CD4-positive, alpha-beta T cell treated with Interleukin-15 for 4 hours (primary cell): ENCODE measurements around the gene RPL28.
A peak's percentile ranks its signal among the peaks of the same experiment; 100 is the strongest.

ENCODE experiments used
- DNase-seq: peaks from one replicate; pipeline ENCODE4 v3.0.0-alpha.2; 2020; ENCODE audit warnings: low spot score

Gene RPL28

DNA sequence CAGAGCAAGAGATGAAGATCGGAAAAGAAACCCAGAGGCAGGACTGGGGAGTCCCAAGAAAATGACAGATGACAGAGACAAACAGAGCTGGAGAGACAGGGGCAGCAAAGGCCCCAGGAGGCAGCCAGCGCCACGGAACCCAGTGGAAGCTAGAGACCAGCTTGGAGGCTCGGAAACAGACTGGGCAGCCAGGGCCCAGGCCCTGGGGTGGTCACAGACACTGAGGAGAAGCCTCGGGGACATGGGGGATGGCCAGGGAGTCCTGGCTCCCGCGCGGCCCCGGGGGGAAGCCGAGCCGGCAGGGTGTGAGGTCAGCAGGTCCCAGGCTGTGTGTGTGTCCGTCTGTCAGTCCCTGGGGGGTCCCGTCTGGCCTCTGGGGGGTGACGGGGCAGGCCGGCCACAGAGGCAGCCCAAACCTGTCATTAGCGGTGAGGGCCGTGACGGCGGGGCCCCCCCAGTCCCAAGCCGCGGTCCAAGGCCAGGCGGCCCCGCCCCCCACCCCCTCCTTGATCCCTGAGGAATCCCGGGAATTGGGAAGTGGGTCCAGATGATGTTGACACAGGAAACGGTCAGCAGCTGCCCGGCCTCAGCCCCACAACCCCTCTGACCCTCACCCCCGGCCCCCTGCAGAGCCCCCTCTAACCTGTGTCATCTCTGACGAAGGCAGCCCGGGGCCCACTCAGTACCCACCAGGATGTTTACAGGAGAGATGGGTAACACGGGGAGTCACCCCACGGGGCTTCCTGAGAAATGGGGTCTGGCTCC lies 11.6 kb upstream of the RPL28 start:
- no peak for DNase-seq

DNA sequence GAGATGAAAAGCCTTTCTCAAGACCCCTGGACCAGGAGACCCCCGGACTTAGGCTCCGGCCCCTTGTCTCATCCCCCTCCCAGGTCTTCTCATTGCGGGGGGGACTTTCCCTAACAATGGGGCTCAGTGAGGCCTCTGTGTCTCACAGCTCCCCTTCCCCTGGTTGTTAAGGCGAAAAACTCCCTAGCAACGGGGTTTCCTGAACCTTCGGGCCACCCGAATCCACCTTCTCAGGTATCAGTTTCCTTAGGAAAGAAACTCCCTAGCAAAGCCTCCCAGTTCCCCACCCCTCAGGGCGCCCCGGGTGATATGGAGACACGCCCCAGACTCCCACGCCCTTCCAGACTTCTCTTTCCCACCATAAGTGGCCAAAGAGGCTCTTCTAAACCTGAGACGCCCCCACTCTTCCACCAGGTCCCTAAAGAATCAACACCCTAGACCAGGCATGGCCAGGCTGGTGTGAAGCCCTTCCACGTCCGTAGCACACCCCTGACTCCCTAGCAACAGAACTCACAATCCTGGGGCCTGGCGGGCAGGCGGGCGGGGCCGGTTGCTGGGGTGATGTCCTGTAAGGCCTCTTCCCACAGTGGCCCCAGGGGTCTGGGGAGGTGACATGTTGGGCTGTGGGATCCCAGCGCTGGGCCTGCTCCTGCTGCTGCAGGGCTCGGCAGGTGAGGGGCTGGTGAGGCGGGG lies 9.3 kb upstream of the RPL28 start, which contains the start of gene TMEM190:
TMEM190 (plus strand) TSS at position 586 of the 693 bp plus-strand sequence; CDS start at position 614, 28 bp downstream.
- DNase-seq: no peak

DNA sequence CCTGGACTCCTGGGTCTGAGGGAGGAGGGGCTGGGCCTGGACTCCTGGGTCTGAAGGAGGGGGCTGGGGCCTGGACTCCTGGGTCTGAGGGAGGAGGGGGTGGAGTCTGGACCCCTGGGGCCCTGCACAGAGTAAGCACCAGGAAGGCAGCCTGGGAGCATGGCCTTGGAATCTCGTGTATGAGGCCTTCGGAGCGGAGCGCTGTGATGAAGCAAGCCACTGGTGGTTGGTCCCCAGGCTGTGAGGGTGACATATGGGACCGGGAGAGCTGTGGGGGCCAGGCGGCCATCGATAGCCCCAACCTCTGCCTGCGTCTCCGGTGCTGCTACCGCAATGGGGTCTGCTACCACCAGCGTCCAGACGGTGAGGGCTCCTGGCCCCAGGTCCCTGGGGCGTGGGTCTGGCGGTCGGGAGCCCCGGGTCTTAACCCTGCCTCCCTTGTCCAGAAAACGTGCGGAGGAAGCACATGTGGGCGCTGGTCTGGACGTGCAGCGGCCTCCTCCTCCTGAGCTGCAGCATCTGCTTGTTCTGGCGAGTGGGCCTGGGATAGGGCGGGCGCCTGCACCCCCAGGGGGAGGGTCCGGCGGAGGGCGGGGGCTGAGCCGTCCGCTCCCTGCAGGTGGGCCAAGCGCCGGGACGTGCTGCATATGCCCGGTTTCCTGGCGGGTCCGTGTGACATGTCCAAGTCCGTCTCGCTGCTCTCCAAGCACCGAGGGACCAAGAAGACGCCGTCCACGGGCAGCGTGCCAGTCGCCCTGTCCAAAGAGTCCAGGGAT lies 8.2 kb upstream of the RPL28 start:
- DNase-seq: no peak

DNA sequence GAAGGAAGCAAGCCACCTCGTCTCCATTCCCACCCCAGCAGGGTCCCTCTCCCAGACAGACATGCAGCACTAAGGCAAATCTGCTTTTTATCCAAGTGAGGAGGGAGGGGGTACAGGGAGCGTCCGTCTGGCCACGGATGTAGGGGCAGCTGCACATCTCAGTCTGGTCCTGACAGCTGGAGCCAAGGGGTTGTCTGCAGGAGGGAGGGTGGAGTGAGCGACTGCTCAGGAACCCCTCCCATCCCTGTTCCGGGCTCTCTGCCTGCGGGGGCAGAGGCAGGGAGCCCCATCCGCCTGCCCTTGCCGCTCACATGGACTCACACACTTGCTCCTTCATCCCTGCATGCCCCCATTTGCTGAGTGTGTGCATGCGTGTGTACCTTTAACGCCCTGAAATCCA lies 6.6 kb upstream of the RPL28 start:
- no peak for DNase-seq

DNA sequence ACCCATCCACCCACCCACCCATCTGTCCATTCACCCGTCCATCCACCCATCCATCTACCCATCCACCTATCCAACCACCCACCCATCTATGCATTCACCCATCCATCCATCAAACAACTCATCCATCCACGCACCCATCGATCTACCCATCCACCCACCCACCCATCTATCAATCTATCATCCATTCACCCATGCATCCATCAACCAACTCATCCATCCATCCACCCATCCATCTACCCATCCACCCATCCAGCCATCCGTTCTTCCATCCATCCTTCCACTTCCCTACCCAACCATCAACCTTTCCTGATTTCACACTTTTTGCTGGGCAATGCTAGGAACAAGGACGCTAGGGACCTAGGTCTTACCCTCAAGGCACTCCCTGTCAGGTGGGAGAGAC lies 3.7 kb upstream of the RPL28 start:
- DNase-seq: no peak

DNA sequence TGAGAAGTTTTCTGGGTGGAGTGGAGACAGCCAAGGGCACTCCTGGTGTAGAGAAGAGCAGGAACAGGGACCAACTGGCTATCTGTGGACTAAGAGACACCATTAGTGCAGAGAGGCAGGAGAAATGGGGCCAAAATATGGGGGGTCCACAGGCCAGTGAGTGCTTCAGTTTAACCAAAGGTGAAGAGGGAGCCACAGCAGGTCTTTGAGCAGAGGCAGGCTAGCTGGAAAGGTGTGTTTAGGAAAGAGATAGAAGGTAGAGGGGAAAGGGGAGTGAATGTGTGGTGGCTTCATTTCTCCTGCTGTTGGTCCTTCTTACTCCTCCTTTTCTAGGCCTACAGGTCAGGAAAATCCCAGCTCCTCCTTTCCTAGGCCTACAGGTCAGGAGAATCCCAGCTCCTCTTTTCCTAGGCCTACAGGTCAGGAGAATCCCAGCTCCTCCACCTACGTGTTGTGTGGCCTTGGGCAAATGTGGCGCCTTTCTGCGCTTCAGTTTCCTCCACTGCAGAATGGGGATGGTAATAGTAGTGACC lies 3.1 kb upstream of the RPL28 start:
- no peak for DNase-seq

DNA sequence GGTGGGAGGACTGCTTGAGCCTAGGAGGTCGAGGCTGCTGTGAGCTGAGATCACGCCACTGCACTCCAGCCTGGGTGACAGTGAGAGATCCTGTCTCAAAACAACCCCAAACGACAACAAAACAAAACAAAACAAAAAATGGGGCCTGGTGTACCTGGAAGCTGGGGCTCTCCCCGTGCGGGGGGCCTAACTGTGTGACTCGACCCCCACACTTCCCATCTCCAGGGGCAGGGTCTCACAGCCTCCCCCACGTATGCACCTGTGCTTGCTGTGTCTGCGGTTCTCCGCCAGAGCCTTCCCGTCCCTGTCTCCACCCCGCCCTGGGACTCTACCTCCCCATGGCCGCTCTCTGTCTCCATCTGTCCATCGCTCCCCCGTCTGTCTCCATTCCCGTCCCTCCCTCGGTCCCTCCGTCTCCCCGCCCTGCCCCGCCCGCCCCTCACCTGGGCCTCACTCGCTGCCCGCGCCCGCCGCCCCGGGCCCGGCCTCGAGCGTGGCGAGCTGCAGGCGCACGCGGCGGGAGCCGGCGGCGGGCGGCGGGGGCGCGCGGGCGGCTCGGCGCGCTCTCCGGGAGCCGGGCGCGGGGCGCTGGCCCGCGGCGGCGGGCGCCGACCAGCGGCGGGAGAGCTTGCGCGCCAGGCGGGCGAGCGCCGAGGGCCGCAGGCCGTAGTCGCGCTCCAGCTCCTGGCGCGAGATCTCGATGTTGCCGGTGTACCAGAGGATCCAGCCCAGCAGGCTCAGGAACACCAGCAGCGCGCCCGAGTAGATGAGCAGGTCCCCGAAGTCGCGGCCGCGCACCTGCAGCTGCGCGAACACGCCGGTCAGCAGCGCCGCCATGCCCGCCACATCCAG lies 2.2 kb upstream of the RPL28 start:
- peak; percentile 41 for DNase-seq

DNA sequence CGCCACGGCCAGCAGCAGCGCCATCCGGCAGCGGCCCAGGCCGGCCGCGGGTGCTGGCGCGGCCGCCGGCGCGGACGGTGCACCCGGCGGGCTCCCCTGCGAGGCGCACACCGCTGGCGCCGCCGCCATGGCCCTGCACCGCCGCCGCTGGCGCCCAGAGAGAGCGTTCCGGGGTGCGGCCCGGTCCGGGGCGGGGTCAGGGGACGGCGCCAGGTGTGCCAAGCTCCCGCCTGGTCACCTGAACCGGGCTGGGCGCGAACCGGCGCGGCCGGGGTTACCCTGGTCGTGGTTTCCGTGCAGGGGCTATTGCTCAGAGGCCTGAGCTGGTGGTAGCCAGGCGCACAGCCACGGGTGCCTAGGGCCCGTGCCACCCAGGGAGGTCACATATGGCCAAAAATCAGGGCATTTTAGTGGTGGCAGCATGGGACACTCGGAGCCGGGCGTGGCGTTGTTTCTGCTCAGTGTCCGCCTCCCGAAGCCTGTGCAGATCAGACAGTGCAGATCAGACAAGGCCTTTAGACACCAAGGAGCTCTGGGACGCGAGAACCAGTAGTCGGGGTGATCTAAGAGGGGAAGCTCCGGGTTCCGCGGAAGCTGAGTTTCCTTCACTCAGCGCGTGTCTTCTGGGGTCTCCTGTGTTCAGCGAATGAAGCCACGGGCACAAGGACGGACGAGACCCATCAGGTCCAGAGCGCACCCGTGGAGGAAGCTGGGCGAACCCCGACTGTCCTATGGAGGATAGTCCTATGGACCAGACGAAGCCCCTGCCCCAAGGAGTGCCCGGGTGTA lies 1.4 kb upstream of the RPL28 start, which contains the start of gene TMEM238:
TMEM238 (minus strand) TSS at position 162 of the 789 bp plus-strand sequence; CDS start at position 129, 33 bp downstream.
- no peak for DNase-seq

DNA sequence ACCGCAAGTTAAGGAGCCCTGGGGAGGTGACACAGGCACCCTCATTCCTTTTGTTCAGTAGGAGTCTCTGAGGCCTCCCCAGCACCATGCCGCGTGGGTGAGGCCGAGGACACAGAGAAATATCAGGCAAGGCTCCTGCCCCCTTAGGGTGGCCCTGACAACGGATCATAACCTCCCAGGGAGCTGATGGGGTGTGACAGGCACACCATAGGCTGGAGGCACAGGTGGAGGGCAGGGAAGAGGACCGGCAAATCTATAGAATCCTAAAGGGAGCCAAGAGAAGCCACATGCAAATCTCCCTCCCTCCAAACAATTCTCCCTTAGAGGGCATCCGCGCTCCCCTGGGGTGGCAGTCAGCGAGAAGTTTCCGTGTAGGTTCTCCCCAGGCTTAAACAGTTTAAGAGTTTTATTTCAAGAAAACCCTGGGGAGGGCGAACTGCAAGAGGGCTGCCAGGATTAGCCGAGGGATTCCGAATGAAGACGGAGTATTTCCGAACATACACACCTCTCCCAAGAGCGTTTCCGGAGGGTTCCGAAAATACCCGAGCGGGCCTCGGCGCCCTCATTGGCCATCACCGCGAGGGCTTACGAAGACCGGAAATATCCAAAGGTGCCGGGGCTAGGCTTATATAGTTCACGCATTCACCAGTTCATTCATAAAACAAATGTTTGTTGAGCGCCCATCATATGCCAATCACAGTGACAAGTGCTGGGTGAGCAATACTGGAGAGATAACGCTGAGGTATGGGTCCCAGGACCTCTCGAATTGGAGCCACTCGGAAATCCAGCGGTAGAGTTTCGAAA lies 610 bp upstream of the RPL28 start:
- DNase-seq: peak; percentile 98

DNA sequence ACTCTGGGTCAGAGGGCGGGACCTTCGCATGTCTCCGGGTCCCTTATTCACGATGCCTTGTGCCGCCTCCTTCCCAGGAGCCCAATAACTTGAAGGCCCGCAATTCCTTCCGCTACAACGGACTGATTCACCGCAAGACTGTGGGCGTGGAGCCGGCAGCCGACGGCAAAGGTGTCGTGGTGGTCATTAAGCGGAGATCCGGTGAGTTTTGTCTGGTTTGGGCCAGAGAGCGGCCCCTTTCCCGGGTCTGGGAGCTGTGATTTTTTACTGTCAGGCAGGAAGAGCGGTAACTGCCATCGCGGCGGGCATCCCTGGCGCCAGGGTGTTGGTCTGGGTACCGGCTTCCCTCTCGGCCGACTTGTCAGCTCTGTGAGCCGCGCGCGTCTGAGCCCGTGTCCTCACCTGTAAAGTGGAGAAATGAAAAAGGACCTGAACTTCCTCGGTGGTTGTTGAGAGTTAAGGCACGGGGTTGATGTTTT lies 800 bp downstream of the RPL28 start:
- DNase-seq: no peak

DNA sequence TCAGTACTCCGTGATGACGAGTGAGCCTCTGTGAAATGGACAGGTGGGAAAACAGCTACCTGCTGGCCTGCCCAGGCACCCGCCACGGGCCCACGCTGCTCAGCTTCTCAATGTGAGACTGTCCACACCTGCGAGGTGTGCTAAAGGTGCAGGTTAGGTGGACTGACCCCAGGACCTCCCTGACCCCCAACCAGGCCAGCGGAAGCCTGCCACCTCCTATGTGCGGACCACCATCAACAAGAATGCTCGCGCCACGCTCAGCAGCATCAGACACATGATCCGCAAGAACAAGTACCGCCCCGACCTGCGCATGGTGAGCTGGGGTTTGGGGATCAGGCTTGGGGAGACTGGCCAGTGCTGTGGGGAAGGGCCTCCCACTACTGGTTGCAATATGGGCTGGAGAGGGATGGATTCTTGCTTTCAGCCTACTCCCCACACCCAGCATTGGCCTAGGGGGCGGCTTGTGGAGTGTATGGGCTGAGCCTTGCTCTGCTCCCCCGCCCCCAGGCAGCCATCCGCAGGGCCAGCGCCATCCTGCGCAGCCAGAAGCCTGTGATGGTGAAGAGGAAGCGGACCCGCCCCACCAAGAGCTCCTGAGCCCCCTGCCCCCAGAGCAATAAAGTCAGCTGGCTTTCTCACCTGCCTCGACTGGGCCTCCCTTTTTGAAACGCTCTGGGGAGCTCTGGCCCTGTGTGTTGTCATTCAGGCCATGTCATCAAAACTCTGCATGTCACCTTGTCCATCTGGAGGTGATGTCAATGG lies 2.2 kb downstream of the RPL28 start:
- no peak for DNase-seq

DNA sequence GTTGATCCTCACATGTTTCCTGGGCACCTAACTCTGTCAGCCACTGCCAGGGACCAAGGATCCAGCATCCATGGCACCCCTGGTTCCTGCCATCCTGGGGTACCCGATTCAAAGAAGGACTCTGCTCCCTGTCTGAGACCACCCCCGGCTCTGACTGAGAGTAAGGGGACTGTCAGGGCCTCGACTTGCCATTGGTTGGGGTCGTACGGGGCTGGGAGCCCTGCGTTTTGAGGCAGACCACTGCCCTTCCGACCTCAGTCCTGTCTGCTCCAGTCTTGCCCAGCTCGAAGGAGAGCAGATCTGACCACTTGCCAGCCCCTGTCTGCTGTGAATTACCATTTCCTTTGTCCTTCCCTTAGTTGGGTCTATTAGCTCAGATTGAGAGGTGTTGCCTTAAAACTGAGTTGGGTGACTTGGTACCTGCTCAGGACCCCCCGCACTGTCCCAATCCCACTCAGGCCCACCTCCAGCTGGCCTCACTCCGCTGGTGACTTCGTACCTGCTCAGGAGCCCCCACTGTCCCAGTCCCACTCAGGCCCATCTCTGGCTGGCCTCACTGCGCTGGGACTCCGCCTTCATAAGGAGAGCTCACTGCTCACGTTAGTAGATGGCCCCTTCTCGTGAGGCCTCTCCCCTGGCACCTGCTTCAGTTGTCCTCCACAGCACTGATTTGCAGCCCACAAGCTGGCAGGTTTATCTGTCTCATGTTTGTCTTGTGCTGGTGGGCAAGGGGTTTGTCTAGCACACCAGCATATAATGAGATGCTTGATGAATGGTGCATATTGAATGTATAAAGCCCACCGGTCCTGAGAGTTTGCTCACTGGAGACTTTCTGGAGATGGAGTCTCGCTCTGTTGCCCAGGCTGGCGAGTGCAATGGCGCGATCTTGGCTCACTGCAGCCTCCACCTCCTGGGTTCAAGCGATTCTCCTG lies 3.9 kb downstream of the RPL28 start:
- no peak for DNase-seq

DNA sequence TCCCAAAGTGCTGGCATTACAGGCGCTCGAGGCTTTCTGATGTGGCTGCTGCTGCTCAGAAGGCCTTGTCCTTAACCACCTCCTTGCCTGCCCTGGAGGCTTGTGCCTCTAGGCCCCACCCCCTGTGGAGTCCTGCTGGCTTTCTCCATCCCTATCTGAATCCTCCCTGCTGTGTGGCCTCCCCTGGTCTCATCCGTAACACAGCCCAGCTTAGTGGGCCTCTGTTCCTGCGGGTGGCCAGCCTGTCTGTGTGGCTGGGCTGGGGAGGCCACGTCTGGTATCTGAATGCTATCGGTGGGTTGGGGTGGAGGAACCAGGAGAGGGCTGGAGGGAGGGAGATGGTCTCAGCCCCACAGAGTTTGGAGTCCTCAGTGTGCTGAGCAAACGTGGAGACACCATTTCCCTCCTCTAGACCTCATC lies 4.7 kb downstream of the RPL28 start:
- DNase-seq: no peak

DNA sequence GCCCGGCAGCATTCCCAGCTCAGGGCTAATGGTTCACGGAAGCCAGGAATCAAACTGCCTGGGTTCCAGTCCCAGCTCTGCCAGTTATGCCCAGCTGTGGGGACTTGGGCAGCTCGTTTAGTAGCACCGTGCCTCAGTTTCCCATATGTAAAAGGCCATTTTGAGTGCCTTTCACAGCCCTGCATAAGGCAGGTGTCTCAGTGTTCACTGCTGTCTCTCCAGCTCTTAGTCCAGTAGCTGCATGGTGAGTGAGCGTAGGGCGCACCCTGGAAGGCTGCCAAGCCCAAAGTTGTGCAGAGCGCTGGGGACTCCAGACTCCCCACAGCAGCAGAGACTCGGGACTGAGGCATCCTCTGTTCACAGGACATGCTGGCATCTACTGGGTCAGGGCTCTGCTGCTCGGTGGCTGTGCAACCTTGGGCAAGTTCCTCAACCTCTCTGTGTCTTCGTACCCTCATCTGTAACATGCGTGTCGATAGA lies 5.5 kb downstream of the RPL28 start:
- no peak for DNase-seq

DNA sequence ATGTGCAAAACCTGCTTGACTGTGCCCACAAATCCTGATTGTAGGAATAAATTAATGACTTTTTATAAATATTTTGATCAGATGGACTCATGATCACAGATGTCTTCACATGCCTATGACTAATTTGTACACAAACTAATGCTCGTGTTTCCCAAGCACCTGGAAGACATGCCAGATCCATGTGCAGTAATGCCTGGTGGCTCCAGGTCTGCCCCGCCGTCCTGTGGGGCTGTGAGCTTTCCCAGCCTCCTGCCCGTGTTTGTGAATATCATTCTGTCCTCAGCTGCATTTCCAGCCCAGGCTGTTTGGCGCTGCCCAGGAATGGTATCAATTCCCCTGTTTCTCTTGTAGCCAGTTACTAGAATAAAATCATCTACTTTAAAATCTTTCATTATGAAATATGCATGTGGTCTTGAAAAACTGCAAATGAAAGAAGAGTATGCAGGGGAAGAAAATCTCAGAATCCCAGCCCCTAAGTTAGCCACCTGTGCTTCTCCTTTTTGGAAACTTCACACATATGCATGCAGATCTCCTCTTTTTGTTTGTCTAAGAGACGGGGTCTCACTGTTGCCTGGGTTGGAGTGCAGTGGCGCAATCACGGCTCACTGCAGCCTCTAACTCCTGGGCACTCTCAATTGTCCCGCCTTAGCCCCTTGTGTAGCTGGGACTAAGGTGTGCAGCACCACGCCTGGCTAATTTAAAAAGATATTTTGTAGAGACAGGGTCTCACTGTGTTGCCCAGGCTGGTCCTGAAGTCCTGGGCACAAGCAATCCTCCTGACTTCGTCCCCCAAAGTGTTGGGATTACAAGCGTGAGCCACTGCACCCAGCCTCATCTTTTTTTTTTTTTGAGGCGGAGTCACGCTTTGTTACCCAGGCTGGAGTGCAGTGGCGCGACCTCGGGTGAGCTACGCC lies 6.2 kb downstream of the RPL28 start:
- DNase-seq: no peak
